ENCODE results near the gene ACD. TPM values are rescaled to one million over a fixed set of nuclear protein-coding genes. Genes with fewer than 3 reads are reported as not detected.

ACD gene
- total and polyA plus RNA-seq, 9 of the 15 experiments (the other 6 are each of a cell fraction or from before 2014, with no cell fraction given): 4.2 to 47.4 (median 19.2) TPM

DNA sequence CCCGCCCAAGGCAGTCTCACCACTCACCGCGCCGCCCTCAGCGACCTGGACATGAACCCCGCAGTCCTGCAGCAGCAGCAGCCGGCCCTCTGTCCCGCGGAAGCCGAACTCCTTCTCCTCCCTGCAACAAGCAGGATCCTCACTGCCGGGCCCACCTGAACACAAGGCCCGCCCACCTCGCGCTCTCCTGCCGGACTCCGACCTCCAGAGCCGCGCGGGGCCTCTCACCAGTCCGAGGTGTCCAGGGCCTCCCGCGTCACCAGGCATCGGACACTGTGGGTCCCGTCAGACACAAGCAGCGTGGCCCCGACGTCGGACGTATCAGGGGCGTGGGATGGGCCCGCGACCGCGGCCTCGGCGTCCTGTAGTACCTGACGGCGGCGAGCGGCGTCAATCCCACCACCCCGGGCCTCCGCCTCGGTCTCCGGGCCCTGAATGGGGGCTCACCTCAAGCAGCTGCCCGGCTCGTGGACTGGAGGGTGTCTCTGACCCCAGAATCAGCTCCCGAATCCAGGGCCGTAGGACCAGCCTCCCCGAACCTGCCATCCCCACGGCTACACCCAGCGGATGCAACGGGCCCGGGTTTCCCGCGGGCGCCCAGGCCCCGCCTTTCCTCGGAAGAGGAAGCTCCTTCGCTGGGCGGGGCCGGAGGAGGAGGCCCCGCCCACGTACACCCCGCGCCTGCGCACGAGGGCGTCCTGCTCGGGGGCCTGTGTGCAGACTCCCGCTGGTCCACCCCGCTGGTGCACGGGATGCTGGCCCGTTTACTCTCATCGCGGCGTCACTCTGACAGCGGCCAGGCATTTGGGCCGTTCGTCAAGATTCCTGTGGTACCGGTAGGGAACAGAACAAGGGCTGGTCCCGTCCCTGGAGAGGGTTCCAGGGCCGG, at the start of gene ACD (continued):
- TF ChIP-seq, protein P1, sequence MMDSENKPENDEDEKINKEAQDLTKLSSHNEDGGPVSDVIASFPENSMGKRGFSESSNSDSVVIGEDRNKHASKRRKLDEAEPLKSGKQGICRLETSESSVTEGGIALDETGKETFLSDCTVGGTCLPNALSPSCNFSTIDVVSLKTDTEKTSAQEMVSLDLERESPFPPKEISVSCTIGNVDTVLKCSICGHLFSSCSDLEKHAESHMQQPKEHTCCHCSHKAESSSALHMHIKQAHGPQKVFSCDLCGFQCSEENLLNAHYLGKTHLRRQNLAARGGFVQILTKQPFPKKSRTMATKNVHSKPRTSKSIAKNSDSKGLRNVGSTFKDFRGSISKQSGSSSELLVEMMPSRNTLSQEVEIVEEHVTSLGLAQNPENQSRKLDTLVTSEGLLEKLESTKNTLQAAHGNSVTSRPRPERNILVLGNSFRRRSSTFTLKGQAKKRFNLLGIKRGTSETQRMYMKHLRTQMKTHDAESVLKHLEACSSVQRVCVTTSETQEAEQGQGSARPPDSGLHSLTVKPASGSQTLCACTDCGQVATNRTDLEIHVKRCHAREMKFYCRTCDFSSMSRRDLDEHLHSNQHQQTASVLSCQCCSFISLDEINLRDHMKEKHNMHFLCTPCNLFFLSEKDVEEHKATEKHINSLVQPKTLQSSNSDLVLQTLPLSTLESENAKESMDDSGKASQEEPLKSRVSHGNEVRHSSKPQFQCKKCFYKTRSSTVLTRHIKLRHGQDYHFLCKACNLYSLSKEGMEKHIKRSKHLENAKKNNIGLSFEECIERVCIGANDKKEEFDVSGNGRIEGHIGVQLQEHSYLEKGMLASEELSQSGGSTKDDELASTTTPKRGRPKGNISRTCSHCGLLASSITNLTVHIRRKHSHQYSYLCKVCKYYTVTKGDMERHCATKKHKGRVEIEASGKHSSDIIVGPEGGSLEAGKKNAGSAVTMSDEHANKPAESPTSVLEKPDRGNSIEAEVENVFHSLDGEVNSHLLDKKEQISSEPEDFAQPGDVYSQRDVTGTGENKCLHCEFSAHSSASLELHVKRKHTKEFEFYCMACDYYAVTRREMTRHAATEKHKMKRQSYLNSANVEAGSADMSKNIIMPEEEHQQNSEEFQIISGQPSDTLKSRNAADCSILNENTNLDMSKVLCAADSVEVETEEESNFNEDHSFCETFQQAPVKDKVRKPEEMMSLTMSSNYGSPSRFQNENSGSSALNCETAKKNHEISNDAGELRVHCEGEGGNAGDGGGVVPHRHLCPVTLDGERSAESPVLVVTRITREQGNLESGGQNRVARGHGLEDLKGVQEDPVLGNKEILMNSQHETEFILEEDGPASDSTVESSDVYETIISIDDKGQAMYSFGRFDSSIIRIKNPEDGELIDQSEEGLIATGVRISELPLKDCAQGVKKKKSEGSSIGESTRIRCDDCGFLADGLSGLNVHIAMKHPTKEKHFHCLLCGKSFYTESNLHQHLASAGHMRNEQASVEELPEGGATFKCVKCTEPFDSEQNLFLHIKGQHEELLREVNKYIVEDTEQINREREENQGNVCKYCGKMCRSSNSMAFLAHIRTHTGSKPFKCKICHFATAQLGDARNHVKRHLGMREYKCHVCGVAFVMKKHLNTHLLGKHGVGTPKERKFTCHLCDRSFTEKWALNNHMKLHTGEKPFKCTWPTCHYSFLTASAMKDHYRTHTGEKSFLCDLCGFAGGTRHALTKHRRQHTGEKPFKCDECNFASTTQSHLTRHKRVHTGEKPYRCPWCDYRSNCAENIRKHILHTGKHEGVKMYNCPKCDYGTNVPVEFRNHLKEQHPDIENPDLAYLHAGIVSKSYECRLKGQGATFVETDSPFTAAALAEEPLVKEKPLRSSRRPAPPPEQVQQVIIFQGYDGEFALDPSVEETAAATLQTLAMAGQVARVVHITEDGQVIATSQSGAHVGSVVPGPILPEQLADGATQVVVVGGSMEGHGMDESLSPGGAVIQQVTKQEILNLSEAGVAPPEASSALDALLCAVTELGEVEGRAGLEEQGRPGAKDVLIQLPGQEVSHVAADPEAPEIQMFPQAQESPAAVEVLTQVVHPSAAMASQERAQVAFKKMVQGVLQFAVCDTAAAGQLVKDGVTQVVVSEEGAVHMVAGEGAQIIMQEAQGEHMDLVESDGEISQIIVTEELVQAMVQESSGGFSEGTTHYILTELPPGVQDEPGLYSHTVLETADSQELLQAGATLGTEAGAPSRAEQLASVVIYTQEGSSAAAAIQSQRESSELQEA (IDR thresholded peaks at IDR 0.05; ENCODE audit: low read depth): no peak; the same call in 1 of the 2 replicates
- TF ChIP-seq NR3C1 (CRISPR knock-in tag; IDR thresholded peaks at IDR 0.05) (peak; percentile 78; the same call in 1 of the 2 replicates), ZNF436 (CRISPR knock-in tag; IDR thresholded peaks at IDR 0.05) (no peak), HMGN3 (IDR thresholded peaks at IDR 0.05; ENCODE audit: borderline replicate concordance, extremely low read depth, insufficient read length, low read depth, low read length) (peak; percentile 37), NFATC3 (IDR thresholded peaks at IDR 0.05) (no peak), KLF16 (IDR thresholded peaks at IDR 0.05) (no peak), ZKSCAN3 (CRISPR knock-in tag; IDR thresholded peaks at IDR 0.05) (no peak), TEAD1 (CRISPR knock-in tag; IDR thresholded peaks at IDR 0.05) (no peak), PTTG1 (tag; IDR thresholded peaks at IDR 0.05; ENCODE audit: low read depth) (no peak), PURB (CRISPR knock-in tag; IDR thresholded peaks at IDR 0.05; ENCODE audit: low read depth) (no peak), POU5F1 (IDR thresholded peaks at IDR 0.05; ENCODE audit: borderline replicate concordance, low read depth, low read length, partially characterized antibody) (no peak), RBFOX2 (IDR thresholded peaks at IDR 0.05; ENCODE audit: low read depth, low read length) (peak; percentile 87), CEBPB (tag; IDR thresholded peaks at IDR 0.05) (no peak), NCOR1 (IDR thresholded peaks at IDR 0.05) (no peak), NCOA1 (IDR thresholded peaks at IDR 0.05; ENCODE audit: low read depth) (no peak)
- TF ChIP-seq, protein P2, sequence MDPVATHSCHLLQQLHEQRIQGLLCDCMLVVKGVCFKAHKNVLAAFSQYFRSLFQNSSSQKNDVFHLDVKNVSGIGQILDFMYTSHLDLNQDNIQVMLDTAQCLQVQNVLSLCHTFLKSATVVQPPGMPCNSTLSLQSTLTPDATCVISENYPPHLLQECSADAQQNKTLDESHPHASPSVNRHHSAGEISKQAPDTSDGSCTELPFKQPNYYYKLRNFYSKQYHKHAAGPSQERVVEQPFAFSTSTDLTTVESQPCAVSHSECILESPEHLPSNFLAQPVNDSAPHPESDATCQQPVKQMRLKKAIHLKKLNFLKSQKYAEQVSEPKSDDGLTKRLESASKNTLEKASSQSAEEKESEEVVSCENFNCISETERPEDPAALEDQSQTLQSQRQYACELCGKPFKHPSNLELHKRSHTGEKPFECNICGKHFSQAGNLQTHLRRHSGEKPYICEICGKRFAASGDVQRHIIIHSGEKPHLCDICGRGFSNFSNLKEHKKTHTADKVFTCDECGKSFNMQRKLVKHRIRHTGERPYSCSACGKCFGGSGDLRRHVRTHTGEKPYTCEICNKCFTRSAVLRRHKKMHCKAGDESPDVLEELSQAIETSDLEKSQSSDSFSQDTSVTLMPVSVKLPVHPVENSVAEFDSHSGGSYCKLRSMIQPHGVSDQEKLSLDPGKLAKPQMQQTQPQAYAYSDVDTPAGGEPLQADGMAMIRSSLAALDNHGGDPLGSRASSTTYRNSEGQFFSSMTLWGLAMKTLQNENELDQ (CRISPR knock-in tag; IDR thresholded peaks at IDR 0.05; ENCODE audit: borderline replicate concordance): no peak
- TF ChIP-seq, protein P3, sequence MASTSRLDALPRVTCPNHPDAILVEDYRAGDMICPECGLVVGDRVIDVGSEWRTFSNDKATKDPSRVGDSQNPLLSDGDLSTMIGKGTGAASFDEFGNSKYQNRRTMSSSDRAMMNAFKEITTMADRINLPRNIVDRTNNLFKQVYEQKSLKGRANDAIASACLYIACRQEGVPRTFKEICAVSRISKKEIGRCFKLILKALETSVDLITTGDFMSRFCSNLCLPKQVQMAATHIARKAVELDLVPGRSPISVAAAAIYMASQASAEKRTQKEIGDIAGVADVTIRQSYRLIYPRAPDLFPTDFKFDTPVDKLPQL (IDR thresholded peaks at IDR 0.05; ENCODE audit: extremely low read depth, insufficient read length): no peak

All from K562 (cell line).